Inflammatory macrophage (primary cell): Measurements from ENCODE around the gene PON2.
"Not testable (repeated sequence)": the region's sequence is repeated elsewhere in the genome, so short reads cannot be mapped to it uniquely, and the experiment has no call there.

Experiments used
- DNase-seq, 2 donors: peaks; one replicate each; pipeline ENCODE4 v3.0.0-alpha.2; 2020 to 2022
- total RNA-seq, 18 experiments: gene quantifications; one replicate each; lab custom pipeline; 2026; ENCODE audit warnings: mixed read lengths in 6 of 18, inconsistent platforms in 2 of 18; lab: John Stamatoyannopoulos, UW

Gene PON2
- 11.5 to 37.6 (median 20.9) reads per million in 18 experiments for total RNA-seq

- peak; percentile 59 to 83 for DNase-seq
Observed at GRCh38 chr7:95434557-95435421, at the start of gene PON2. Gene PON2, minus strand, starts transcription at chr7:95435028. Its CDS starts 77 bp downstream, at chr7:95434951.

- no peak for DNase-seq
Observed at GRCh38 chr7:95482424-95482823, 47.6 kb upstream of the PON2 start.

GRCh38 chr7:95481271-95482165 is 46.7 kb upstream of the PON2 start:
- DNase-seq = no peak

GRCh38 chr7:95479992-95480624 is 45.3 kb upstream of the PON2 start:
- no peak for DNase-seq

GRCh38 chr7:95478272-95479037 is 43.6 kb upstream of the PON2 start:
- DNase-seq = no peak

GRCh38 chr7:95476904-95477594 is 42.2 kb upstream of the PON2 start:
- DNase-seq = peak; percentile 60 to 68

GRCh38 chr7:95476072-95476847 is 41.4 kb upstream of the PON2 start:
- DNase-seq = no peak

- DNase-seq = no peak
Observed at GRCh38 chr7:95473276-95473985, 38.6 kb upstream of the PON2 start.

GRCh38 chr7:95472581-95473161 is 37.8 kb upstream of the PON2 start:
- DNase-seq = no peak

GRCh38 chr7:95471071-95471470 is 36.2 kb upstream of the PON2 start:
- no peak for DNase-seq

- peak; percentile 4 to 47 for DNase-seq
Observed at GRCh38 chr7:95470452-95470851, 35.6 kb upstream of the PON2 start.

- DNase-seq = no peak
Observed at GRCh38 chr7:95469848-95470247, 35.0 kb upstream of the PON2 start.

- no peak for DNase-seq
Observed at GRCh38 chr7:95469187-95469586, 34.4 kb upstream of the PON2 start.

- DNase-seq = no peak
Observed at GRCh38 chr7:95467912-95468607, 33.2 kb upstream of the PON2 start.

- not testable (repeated sequence) for DNase-seq
Observed at GRCh38 chr7:95460653-95461052, 25.8 kb upstream of the PON2 start.

- no peak for DNase-seq
Observed at GRCh38 chr7:95457947-95458346, 23.1 kb upstream of the PON2 start.

- no peak for DNase-seq
Observed at GRCh38 chr7:95454438-95455045, 19.7 kb upstream of the PON2 start.

GRCh38 chr7:95446618-95447017 is 11.8 kb upstream of the PON2 start:
- no peak for DNase-seq
